IgD-negative memory B cell (primary cell): ENCODE measurements around the gene GLMN. TPM values are rescaled to one million over a fixed set of nuclear protein-coding genes. Genes with fewer than 3 reads are reported as not detected.
A peak's percentile ranks its signal among the peaks of the same experiment; 100 is the strongest.
"Not testable (repeated sequence)": the region's sequence is repeated elsewhere in the genome, so short reads cannot be mapped to it uniquely, and the experiment has no call there.

Experiments used
- H3K27ac Mint-ChIP-seq, 3 donors: one replicate each; pipeline ENCODE4 v1.8.0; 2020 to 2022; ENCODE audit warnings: mild to moderate bottlenecking in 3 of 3, mixed read lengths in 3 of 3, moderate library complexity in 1 of 3
- H3K27me3 Mint-ChIP-seq: one replicate; pipeline ENCODE4 v1.8.0; 2021; ENCODE audit warnings: mixed read lengths
- H3K36me3 Mint-ChIP-seq: one replicate; pipeline ENCODE4 v1.8.0; 2020; ENCODE audit warnings: mild to moderate bottlenecking, mixed read lengths
- H3K4me1 Mint-ChIP-seq, 3 donors: one replicate each; pipeline ENCODE4 v1.8.0; 2020 to 2022; ENCODE audit warnings: mixed read lengths in 3 of 3, mild to moderate bottlenecking in 1 of 3
- H3K4me3 Mint-ChIP-seq, 4 donors: one replicate each; pipeline ENCODE4 v1.8.0; 2020 to 2022; ENCODE audit warnings: mild to moderate bottlenecking in 4 of 4, mixed read lengths in 4 of 4, moderate library complexity in 3 of 4
- H3K9me3 Mint-ChIP-seq, 3 donors: one replicate each; pipeline ENCODE4 v1.8.0; 2020 to 2021; ENCODE audit warnings: mixed read lengths in 3 of 3, mild to moderate bottlenecking in 1 of 3
- polyA plus RNA-seq: library from polyadenylated mRNA; unstranded; fragments of 300-500 nt; fragmentation: Illumina TruSeq; gene quantifications from one replicate; pipeline ENCODE4 v1.2.3, GENCODE V29; 2021

Gene GLMN
- polyA plus RNA-seq, 1 donor from 2014 or later, result 7.5 TPM

GRCh38 chr1:92262516-92262915 lies 36.3 kb downstream of the GLMN start:
- H3K9me3 Mint-ChIP-seq, result no peaks in the 10 kb centered on the region
- H3K36me3 Mint-ChIP-seq, result peaks cover 23% of the 10 kb centered on the region
- no peak overlapping the region for H3K4me3 Mint-ChIP-seq
- H3K27ac Mint-ChIP-seq, result no peak overlapping the region
- H3K4me1 Mint-ChIP-seq, result no peaks in the 10 kb centered on the region
- H3K27me3 Mint-ChIP-seq, result no peaks in the 10 kb centered on the region

DNA sequence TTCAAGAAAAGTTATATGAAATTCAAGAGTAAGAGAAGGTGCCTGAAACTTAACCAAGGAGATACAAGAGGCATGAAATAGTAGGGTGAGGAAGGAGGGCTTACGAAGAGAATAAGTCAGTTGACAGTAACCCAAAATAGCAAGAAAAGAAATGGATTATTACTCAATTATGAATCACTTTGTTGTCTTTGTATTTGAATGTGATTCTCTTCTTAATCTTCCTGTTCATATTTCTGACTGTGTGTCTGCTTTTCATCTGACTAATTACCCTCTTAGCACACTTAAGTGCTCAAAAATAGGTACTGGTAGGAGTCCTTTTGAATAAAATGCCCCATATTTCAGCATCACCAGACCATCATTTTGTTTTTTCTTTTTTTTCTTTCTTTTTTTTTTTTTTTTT lies 39.4 kb downstream of the GLMN start:
- H3K4me1 Mint-ChIP-seq, result no peaks in the 10 kb centered on the region
- H3K4me3 Mint-ChIP-seq, result no peak overlapping the region
- H3K27me3 Mint-ChIP-seq, result no peaks in the 10 kb centered on the region
- peak overlapping the region in 1 of 3 donors; percentile 67 for H3K27ac Mint-ChIP-seq
- H3K36me3 Mint-ChIP-seq, result peaks cover 37% of the 10 kb centered on the region
- peaks cover 0 to 12% (median 10%) of the 10 kb centered on the region in 3 donors for H3K9me3 Mint-ChIP-seq

GRCh38 chr1:92254714-92255113 lies 44.1 kb downstream of the GLMN start:
- not testable (repeated sequence) for H3K27me3 Mint-ChIP-seq, H3K4me1 Mint-ChIP-seq, H3K4me3 Mint-ChIP-seq, H3K27ac Mint-ChIP-seq
- Mint-ChIP-seq H3K9me3 (peaks cover 0 to 12% (median 10%) of the 10 kb centered on the region in 3 donors), H3K36me3 (peaks cover 36% of the 10 kb centered on the region)

- H3K27ac Mint-ChIP-seq, result no peak overlapping the region
- H3K27me3 Mint-ChIP-seq, result peaks cover 4% of the 10 kb centered on the region
- no peaks in the 10 kb centered on the region for H3K4me1 Mint-ChIP-seq
- H3K4me3 Mint-ChIP-seq, result no peak overlapping the region
- no peaks in the 10 kb centered on the region for H3K9me3 Mint-ChIP-seq
- peaks cover 3% of the 10 kb centered on the region for H3K36me3 Mint-ChIP-seq
Observed at GRCh38 chr1:92244376-92244775, 54.4 kb downstream of the GLMN start.

- no peaks in the 10 kb centered on the region for H3K9me3 Mint-ChIP-seq
- H3K36me3 Mint-ChIP-seq, result no peaks in the 10 kb centered on the region
- no peak overlapping the region for H3K4me3 Mint-ChIP-seq
- H3K4me1 Mint-ChIP-seq, result no peaks in the 10 kb centered on the region
- H3K27me3 Mint-ChIP-seq, result peaks cover 13% of the 10 kb centered on the region
- H3K27ac Mint-ChIP-seq, result no peak overlapping the region
Observed at GRCh38 chr1:92240034-92240433, 58.8 kb downstream of the GLMN start.

GRCh38 chr1:92230736-92231135 lies 68.1 kb downstream of the GLMN start:
- no peaks in the 10 kb centered on the region for H3K36me3 Mint-ChIP-seq
- H3K4me3 Mint-ChIP-seq, result no peak overlapping the region
- peaks cover 6% of the 10 kb centered on the region for H3K27me3 Mint-ChIP-seq
- no peaks in the 10 kb centered on the region for H3K9me3 Mint-ChIP-seq
- H3K27ac Mint-ChIP-seq, result no peak overlapping the region
- no peaks in the 10 kb centered on the region for H3K4me1 Mint-ChIP-seq

DNA sequence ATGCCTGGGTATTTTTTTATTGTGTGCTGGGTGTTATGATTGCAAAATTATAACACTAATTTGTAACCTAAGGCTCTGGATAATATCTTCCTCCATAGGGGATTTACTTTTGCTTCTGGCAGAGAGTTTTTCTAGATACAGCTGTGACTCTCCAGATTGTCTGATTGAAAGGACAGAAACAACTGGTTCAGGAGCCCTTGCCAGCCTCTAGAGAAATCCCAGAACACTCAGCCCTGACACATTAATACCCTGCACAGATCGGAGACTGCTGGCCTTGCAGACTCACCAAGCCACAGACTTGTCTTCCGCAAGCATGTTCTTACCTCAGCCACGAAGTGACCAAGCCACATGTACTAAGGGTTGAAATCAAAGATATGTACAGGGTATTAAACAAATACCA lies 70.4 kb downstream of the GLMN start:
- no peaks in the 10 kb centered on the region for H3K9me3 Mint-ChIP-seq
- no peaks in the 10 kb centered on the region for H3K36me3 Mint-ChIP-seq
- peaks cover 6% of the 10 kb centered on the region for H3K27me3 Mint-ChIP-seq
- H3K4me1 Mint-ChIP-seq, result no peaks in the 10 kb centered on the region
- H3K27ac Mint-ChIP-seq, result no peak overlapping the region
- no peak overlapping the region for H3K4me3 Mint-ChIP-seq

- no peak overlapping the region for H3K27ac Mint-ChIP-seq
- peaks cover 0 to 5% (median 0%) of the 10 kb centered on the region in 3 donors for H3K9me3 Mint-ChIP-seq
- no peaks in the 10 kb centered on the region for H3K4me1 Mint-ChIP-seq
- H3K36me3 Mint-ChIP-seq, result peaks cover 2% of the 10 kb centered on the region
- no peak overlapping the region for H3K4me3 Mint-ChIP-seq
- H3K27me3 Mint-ChIP-seq, result no peaks in the 10 kb centered on the region
Observed at GRCh38 chr1:92219028-92219427, 79.8 kb downstream of the GLMN start.

DNA sequence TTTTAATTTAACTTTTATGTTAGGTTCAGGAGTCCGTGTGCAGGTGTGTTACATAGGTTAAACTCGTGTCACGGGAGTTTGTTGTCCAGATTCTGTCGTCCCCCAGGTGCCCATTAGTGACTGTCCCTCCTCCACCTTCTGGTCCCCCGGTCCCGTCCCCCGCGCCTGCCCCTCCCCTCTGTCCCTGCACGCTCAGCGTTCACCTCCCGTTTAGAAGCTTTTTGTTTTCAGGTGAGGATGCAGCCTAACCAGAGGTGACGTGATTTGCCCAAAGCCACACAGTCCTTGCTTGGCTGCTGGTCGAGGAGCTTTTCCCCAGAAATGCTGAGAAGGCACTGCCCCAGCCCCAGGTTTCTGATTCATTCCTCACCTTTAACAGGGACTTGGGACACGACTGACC lies 80.2 kb downstream of the GLMN start:
- Mint-ChIP-seq H3K27ac (no peak overlapping the region), H3K36me3 (peaks cover 2% of the 10 kb centered on the region), H3K4me1 (no peaks in the 10 kb centered on the region), H3K27me3 (no peaks in the 10 kb centered on the region), H3K4me3 (no peak overlapping the region), H3K9me3 (peaks cover 0 to 5% (median 0%) of the 10 kb centered on the region in 3 donors)

DNA sequence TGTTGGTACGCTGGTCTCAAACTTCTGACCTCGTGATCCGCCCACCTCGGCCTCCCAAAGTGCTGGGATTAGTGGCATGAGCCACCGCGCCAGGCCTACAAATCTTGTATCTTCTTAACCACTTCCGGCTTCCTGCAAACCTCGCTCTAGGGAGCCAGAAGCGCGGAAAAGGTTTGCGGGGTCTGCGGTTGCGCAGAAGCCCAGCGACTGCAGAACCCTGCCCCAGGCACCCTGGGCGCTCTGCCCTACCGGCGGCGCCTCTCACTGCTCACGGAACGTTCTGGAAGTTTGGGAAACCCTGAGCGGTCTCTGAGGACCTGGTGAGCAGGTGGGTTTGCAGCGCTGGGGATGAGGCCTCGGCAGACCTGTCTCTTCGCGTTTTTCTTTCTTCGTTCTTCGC lies 81.1 kb downstream of the GLMN start, which contains the start of gene C1orf146:
TSS of gene C1orf146 (plus strand) at position 195 of the 400 bp plus-strand sequence. CDS start 13,506 bp downstream, outside the sequence.
- Mint-ChIP-seq H3K27me3 (no peaks in the 10 kb centered on the region), H3K4me1 (no peaks in the 10 kb centered on the region), H3K4me3 (no peak within 1 kb of the TSS), H3K9me3 (peaks cover 0 to 5% (median 0%) of the 10 kb centered on the region in 3 donors), H3K27ac (no peak within 1 kb of the TSS), H3K36me3 (peaks cover 2% of the 10 kb centered on the region)

- Mint-ChIP-seq H3K27me3 (peaks cover 3% of the 10 kb centered on the region), H3K9me3 (peaks cover 0 to 2% (median 0%) of the 10 kb centered on the region in 3 donors), H3K4me1 (no peaks in the 10 kb centered on the region), H3K4me3 (no peak overlapping the region), H3K36me3 (peaks cover 4% of the 10 kb centered on the region), H3K27ac (no peak overlapping the region)
Observed at GRCh38 chr1:92211166-92211565, 87.6 kb downstream of the GLMN start.

GRCh38 chr1:92210701-92211100 lies 88.1 kb downstream of the GLMN start:
- no peak overlapping the region for H3K4me3 Mint-ChIP-seq
- H3K4me1 Mint-ChIP-seq, result no peaks in the 10 kb centered on the region
- peaks cover 3% of the 10 kb centered on the region for H3K27me3 Mint-ChIP-seq
- H3K9me3 Mint-ChIP-seq, result peaks cover 0 to 2% (median 0%) of the 10 kb centered on the region in 3 donors
- H3K27ac Mint-ChIP-seq, result no peak overlapping the region
- H3K36me3 Mint-ChIP-seq, result peaks cover 4% of the 10 kb centered on the region

DNA sequence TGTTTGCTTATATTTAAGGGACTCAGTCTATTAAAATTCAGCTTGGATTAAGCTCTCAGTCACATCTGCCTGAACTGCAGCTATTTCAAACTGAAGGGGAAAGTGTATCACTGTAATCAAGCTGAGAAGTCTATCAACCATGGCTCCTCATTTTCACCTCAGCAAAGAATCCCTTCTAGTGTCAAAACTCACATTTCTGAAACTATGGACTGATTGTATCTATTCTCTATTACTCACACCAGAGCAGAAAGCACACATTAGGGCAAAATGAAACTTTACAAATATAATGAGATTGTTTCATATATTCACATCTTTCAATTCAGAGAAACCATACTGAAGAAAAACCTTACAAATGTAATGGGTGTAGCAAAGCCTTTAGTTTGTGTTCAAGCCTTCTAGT lies 95.7 kb downstream of the GLMN start:
- H3K27ac Mint-ChIP-seq, result no peak overlapping the region
- H3K9me3 Mint-ChIP-seq, result no peaks in the 10 kb centered on the region
- peaks cover 0 to 4% (median 0%) of the 10 kb centered on the region in 3 donors for H3K4me1 Mint-ChIP-seq
- H3K36me3 Mint-ChIP-seq, result peaks cover 1% of the 10 kb centered on the region
- H3K4me3 Mint-ChIP-seq, result no peak overlapping the region
- H3K27me3 Mint-ChIP-seq, result no peaks in the 10 kb centered on the region

GRCh38 chr1:92201973-92202372 lies 96.8 kb downstream of the GLMN start:
- Mint-ChIP-seq H3K4me1 (peaks cover 0 to 4% (median 0%) of the 10 kb centered on the region in 3 donors), H3K27ac (no peak overlapping the region), H3K36me3 (peaks cover 1% of the 10 kb centered on the region), H3K4me3 (no peak overlapping the region), H3K27me3 (no peaks in the 10 kb centered on the region), H3K9me3 (no peaks in the 10 kb centered on the region)
